Right renal pelvis (tissue), 4 donors: ENCODE data around the gene SCYGR1. TPM values are rescaled to one million over a fixed set of nuclear protein-coding genes. Genes with fewer than 3 reads are reported as not detected.

Experiments
- polyA plus RNA-seq, 4 donors: library from polyadenylated mRNA; unstranded; fragments of 120-200 nt; gene quantifications; one replicate each; pipeline ENCODE4 v1.2.1, GENCODE V29; 2013; ENCODE audit not compliant: insufficient read length in 4 of 4

SCYGR1 gene
- polyA plus RNA-seq, 4 donors = not detected

Other genes starting within 250 kb of the SCYGR1 start
- gene COL4A4, start 223.7 kb downstream of the SCYGR1 start, polyA plus RNA-seq = 10 to 100 TPM; 45.7 to 69.7 (median 56.2) TPM
- gene COL4A3, start 223.3 kb downstream of the SCYGR1 start, polyA plus RNA-seq = 10 to 100 TPM; 41.9 to 64.6 (median 57.6) TPM
- 100 to 1,000 TPM; 118 to 146 (median 140) TPM for gene MFF, start 62.7 kb downstream of the SCYGR1 start, polyA plus RNA-seq
- gene TM4SF20, start 8.6 kb downstream of the SCYGR1 start, polyA plus RNA-seq = under 1 TPM; 0.05 to 0.21 (median 0.13) TPM
- 10 to 100 TPM; 70.8 to 80.9 (median 73.7) TPM for gene AGFG1, start 84.2 kb upstream of the SCYGR1 start, polyA plus RNA-seq
- not detected for gene SCYGR2, start 210.9 kb upstream of the SCYGR1 start, polyA plus RNA-seq
- not detected for gene SCYGR3, start 226.9 kb upstream of the SCYGR1 start, polyA plus RNA-seq
- gene SCYGR4, start 229.5 kb upstream of the SCYGR1 start, polyA plus RNA-seq = not detected